ENCODE measurements around the gene CDK5RAP2. TPM values are rescaled to one million over a fixed set of nuclear protein-coding genes. Genes with fewer than 3 reads are reported as not detected.
A peak's percentile ranks its signal among the peaks of the same experiment; 100 is the strongest.
"Not testable (repeated sequence)": the region's sequence is repeated elsewhere in the genome, so short reads cannot be mapped to it uniquely, and the experiment has no call there.

The CDK5RAP2 gene
- total RNA-seq, 1 experiment from 2014 or later: 103 TPM

- in situ Hi-C loops (cut with HindIII; ENCODE audit: low pct_unique_long_range_greater_than_20kb, low sequenced_read_pairs): no loop called here
- no peak for DNase-seq (ENCODE audit: low read depth)
Observed at GRCh38 chr9:120486347-120486746, 93.6 kb downstream of the CDK5RAP2 start.

DNA sequence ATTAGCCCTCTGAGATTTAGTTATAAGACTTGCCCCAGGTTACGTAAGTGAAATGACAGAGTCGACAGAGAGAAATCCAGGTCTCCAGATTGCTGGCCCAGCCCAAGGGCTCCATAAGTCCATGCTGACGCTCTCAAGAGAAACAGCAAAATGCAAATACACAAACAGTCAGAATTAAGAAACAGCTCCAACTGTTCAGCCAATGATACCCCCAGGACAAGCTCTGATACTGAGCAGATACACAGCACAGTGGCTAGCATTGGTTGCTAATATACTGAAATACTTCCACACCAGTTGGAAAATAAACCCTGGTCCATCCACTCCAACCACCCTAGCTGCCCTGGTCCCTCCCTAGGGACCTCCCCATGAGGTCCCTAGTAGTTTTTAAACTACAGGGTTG lies 94.2 kb downstream of the CDK5RAP2 start:
- no peak for DNase-seq (ENCODE audit: low read depth)
- in situ Hi-C loops (cut with HindIII; ENCODE audit: low pct_unique_long_range_greater_than_20kb, low sequenced_read_pairs): no loop called here

DNA sequence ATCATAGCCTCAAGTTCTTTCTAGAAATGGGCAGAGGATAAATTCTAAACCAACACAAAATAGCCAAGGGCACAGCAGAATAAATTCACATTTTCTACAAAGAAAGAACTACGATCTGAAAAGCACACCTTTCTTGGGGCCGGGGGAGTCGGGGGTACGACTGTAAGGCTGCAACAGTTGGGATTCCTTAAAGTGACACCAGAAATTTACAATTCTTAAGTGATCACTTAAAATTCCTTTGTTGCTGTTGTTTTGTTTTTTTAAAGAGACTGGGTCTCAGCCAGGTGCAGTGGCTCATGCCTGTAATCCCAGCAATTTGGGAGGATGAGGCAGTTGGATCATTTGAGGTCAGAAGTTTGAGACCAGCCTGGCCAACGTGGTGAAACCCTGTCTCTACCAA lies 95.8 kb downstream of the CDK5RAP2 start:
- DNase-seq (ENCODE audit: low read depth): no peak
- in situ Hi-C loops (cut with HindIII; ENCODE audit: low pct_unique_long_range_greater_than_20kb, low sequenced_read_pairs): no loop called here

DNA sequence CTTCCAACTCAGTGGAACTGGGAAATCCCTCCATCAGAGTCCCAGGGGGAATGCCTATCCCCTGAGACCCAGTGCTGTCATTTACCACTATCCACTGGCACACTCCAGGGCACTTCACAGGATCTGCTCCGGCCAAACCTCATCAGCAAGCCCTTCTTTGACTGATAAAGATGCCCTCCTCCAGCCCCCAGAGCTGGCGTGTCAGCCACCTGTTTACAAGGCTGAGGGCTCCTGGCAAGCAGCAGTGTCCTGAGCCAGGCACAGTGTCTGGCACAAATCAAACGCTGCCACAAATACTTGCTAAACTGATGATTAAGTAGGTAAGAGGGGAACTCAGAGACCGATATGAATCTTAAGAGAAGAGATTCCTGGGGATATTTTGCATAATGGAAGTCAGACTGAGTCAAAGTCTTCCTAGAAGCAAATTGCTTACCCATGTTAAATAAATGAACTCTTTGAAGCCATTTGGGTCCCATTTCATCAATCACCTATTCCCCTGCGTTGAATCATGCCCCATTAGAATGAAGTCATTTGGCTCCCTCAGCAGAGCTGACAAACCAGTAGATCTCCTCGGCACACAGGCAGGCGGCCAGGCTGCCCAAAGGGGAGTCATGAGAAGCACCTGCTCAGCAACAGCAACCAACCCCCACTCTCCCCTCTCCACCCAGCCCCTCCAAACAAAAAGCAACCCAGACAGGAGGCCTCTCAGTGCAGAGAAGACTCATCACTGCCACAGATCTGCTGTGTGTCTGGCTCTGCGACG lies 97.4 kb downstream of the CDK5RAP2 start:
- no peak for DNase-seq (ENCODE audit: low read depth)
- in situ Hi-C loops (cut with HindIII; ENCODE audit: low pct_unique_long_range_greater_than_20kb, low sequenced_read_pairs): no loop called here

- in situ Hi-C loops (cut with HindIII; ENCODE audit: low pct_unique_long_range_greater_than_20kb, low sequenced_read_pairs): no loop called here
- DNase-seq (ENCODE audit: low read depth): no peak
Observed at GRCh38 chr9:120481846-120482245, 98.1 kb downstream of the CDK5RAP2 start.

DNA sequence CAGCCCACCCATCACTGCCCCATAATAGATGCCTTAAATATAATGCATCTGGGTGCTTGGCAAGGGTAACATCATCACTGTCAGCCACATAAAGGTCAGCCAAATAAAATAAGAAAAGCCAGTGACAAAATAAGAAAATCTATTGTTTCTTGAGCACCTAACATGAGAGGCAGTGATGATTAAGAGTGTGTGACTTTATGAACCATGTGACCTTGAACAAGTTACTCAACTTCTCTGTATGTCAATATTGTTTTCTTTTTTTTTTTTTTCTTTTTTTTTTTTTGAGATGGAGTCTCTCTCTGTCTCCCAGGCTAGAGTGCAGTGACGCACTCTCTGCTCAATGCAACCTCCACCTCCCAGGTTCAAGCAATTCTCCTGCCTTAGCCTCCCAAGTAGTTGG lies 98.7 kb downstream of the CDK5RAP2 start:
- in situ Hi-C loops (cut with HindIII; ENCODE audit: low pct_unique_long_range_greater_than_20kb, low sequenced_read_pairs): no loop called here
- no peak for DNase-seq (ENCODE audit: low read depth)

GRCh38 chr9:120480707-120481106 lies 99.3 kb downstream of the CDK5RAP2 start:
- in situ Hi-C loops (cut with HindIII; ENCODE audit: low pct_unique_long_range_greater_than_20kb, low sequenced_read_pairs): no loop called here
- DNase-seq (ENCODE audit: low read depth): no peak

- DNase-seq (ENCODE audit: low read depth): no peak
- in situ Hi-C loops (cut with HindIII; ENCODE audit: low pct_unique_long_range_greater_than_20kb, low sequenced_read_pairs): no loop called here
Observed at GRCh38 chr9:120478208-120478607, 101.8 kb downstream of the CDK5RAP2 start.

DNA sequence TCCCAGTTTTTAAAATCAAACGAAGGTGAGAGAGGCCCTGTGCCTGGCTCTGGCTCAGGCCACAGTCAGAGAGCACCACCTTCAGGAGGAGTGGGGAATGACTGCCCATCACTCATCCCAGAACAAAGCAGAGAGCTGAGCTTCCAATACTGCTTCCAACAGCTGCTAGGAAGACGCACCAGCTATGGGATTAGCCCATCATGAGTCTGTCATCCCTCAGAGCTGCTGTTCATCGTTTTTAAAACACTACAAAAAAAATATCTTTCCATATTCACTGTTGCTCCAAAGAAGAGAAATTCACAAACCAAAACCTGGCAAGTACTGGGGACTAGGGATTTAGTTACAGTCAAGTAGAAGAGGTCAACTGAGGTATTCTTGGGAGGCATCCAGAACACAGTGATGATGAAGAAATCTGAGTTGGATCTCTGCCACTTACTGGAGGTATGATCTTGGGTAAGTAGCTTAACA lies 102.4 kb downstream of the CDK5RAP2 start:
- in situ Hi-C loops (cut with HindIII; ENCODE audit: low pct_unique_long_range_greater_than_20kb, low sequenced_read_pairs): no loop called here
- peak; percentile 43 for DNase-seq (ENCODE audit: low read depth)

DNA sequence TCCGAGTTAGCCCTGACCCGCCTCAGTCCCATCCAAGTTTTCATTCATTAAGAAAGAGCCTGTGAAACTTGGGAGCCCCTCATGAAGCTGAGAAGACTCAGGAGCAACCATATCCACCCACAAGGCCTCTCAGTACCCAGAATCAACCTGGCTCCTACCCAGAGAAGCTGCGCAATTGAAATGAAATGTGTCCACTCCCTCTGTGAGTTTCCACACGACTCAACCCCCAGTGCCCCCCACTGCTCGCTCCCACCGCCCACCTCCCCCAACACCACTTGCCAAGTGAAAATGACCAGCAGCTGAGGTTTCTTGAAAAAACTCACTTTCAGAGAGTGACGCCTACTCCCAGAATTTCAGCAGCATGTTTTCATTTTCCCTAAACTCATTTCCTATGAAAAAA lies 104.6 kb downstream of the CDK5RAP2 start:
- DNase-seq (ENCODE audit: low read depth): no peak
- in situ Hi-C loops (cut with HindIII; ENCODE audit: low pct_unique_long_range_greater_than_20kb, low sequenced_read_pairs): no loop called here

DNA sequence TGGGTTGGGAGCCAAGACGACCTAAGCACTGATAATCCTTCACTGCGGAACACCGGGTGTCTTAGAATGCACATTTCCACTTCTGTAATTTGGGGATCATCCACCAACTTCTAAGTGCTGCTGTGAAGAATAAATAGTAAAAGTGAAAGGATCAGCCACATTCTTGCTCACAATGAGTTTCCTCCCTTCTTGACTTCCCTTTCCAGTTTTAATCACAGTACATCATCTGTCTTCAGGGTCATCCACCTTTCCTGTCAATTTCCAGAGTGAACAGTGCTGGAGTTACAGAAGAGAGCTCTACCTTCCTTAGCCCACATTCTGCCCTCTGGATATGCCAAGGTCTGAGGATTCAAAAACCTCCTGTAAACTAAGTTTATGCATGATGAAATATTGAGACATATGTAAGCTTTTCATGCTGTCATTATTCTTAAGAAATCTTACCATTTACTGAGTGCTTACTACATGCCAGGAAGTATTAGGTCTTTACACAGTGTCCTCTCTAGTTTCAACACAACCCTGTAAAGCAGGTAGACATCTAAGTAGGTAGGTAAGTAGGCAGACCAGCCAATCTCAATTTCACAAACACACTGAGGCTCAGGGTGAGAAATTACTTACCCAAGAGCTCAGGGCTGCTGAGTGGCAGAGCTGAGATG lies 105.2 kb downstream of the CDK5RAP2 start:
- no peak for DNase-seq (ENCODE audit: low read depth)
- in situ Hi-C loops (cut with HindIII; ENCODE audit: low pct_unique_long_range_greater_than_20kb, low sequenced_read_pairs): no loop called here

DNA sequence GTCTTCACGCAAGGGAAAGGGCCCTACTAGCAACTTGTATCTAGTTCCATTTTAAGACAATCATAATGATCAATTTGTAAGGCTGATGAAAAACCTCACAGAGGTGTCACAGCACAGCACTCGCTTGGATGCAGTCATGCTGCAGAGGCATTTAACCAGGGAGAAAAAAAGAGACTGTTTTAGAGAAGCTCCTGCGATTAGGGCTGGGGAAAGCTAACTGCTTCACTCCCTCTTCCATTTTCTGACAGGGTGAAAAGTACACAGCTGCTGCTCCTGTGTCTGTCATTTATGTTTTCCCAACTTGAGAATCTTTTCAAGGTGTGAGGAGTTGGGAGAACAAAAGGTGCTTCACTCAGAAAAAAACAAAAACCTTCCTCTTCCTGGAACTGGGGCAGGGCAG lies 106.4 kb downstream of the CDK5RAP2 start:
- in situ Hi-C loops (cut with HindIII; ENCODE audit: low pct_unique_long_range_greater_than_20kb, low sequenced_read_pairs): no loop called here

GRCh38 chr9:120465685-120466407 lies 114.1 kb downstream of the CDK5RAP2 start:
- DNase-seq (ENCODE audit: low read depth): no peak
- in situ Hi-C loops (cut with HindIII; ENCODE audit: low pct_unique_long_range_greater_than_20kb, low sequenced_read_pairs): no loop called here

More for the DNA sequence above, 106.4 kb downstream of the CDK5RAP2 start:
- DNase-seq (ENCODE audit: low read depth): no peak

GRCh38 chr9:120464887-120465421 lies 115.0 kb downstream of the CDK5RAP2 start:
- DNase-seq (ENCODE audit: low read depth): no peak
- in situ Hi-C loops (cut with HindIII; ENCODE audit: low pct_unique_long_range_greater_than_20kb, low sequenced_read_pairs): no loop called here

DNA sequence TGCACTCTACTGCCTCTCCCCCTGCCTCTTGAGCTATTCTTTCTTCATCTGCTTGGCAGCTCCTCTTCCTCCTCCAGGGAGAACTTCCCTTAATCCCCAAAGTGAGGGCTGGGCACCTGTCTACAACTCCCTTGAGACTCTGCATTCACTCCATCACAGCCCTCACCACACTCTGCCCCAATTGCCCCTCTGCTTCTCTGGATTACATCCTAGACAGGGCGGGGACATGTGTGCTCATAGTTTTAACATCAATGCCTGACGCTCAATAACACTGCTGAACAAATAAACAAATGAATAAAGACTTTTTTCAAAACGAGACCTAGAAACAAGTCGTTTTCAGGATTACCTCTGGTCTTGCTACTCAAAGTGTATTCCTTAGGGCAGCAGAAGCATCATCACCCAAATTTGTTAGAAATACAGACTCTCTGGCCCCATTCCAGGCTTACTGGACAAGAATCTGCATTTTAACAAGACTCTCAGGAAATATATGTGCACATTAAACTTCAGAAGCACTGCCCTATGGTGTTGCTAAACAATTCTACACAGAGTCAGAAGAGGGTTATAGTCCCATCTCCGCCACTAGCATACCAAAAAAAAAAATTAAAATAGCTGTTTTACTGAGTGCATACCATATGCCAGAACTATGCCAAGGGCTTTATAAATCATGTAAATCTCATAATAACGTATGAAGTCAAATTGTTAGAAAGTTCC lies 115.6 kb downstream of the CDK5RAP2 start:
- in situ Hi-C loops (cut with HindIII; ENCODE audit: low pct_unique_long_range_greater_than_20kb, low sequenced_read_pairs): no loop called here
- no peak for DNase-seq (ENCODE audit: low read depth)

DNA sequence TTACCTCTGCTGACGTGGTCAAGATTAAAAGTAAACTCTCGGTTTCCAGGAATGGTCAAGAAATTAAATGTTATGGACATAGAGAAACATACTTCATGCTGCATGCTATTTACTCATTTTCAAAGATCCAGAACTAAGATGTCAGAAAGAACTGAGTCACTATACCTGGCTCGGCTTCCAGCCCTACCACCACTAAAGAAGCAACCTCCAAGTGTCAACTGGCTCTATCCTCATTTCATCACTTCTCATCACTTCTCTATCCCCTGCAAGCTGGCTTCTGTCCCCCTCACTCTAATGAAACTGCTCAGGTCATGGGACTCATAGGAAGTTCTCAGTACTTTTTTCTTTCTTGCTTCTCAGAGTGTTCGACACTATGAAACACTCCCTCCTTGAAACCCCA lies 116.2 kb downstream of the CDK5RAP2 start:
- no peak for DNase-seq (ENCODE audit: low read depth)
- in situ Hi-C loops (cut with HindIII; ENCODE audit: low pct_unique_long_range_greater_than_20kb, low sequenced_read_pairs): no loop called here

- in situ Hi-C loops (cut with HindIII; ENCODE audit: low pct_unique_long_range_greater_than_20kb, low sequenced_read_pairs): not testable (repeated sequence)
Observed at GRCh38 chr9:120461677-120462076, 118.3 kb downstream of the CDK5RAP2 start.

DNA sequence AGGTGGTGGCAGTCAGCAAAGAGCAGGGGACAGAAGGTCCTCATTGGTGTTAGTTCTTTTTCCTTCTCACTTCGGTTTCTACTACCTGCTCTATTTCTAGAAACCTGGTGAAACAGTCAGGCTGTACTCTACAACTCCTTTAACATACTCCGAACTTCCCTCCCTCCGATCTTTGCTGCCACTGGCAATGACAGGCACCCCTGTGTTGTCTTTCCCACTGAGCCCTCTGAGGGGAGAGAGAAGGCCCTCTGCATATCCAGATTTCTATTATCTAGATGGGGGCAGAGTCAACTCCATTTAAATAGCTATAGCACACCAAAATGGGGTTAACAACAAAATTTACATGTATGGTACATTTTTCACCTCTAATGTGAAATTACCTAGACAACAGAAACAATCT lies 123.7 kb downstream of the CDK5RAP2 start:
- in situ Hi-C loops (cut with HindIII; ENCODE audit: low pct_unique_long_range_greater_than_20kb, low sequenced_read_pairs): no loop called here
- no peak for DNase-seq (ENCODE audit: low read depth)

More at GRCh38 chr9:120461677-120462076, 118.3 kb downstream of the CDK5RAP2 start:
- not testable (repeated sequence) for DNase-seq (ENCODE audit: low read depth)
